Measurements from ENCODE around the gene UBASH3B. TPM values are rescaled to one million over a fixed set of nuclear protein-coding genes. Genes with fewer than 3 reads are reported as not detected.
A peak's percentile ranks its signal among the peaks of the same experiment; 100 is the strongest.

The UBASH3B gene
- polyA plus RNA-seq, 1 experiment: 19.1 TPM

DNA sequence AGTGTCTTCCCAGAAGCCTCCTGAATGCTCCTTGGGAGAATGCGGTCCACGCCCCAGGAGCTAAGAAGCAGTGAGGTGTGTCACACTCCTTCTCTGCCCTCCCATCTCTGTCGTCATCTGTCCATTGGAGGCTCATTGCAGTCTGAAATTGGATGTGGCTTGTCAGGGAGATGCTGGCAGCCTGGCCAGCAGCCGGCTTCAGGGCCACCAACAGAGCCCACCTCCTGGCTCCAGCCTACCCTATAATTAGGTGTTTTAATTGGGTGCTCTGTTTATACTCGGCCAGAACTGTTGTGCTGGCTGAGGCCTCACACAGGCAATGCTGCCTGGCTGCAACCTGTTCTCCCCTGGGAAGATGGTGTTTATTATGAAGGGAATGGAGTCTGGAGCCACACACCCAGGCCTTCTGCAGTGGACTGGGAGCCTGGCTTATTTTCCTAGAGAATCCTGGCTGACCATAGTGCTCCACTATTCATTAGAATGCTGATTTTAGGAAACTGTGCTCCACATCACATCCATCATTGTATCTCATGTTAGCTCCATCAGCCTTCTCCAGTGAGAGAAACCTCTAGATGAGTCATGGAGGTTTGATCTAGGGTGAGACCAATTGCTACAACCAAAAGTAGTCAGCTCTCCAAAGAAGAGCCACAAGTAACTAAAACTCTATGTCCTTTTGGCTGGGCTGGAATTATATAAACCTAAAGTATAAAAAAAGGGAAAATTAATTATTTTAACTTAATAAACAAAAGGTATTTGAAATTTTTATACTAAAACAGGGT is 96.0 kb downstream of the UBASH3B start:
- no peak overlapping the region for H3K27ac ChIP-seq (ENCODE audit: low read depth, low read length)
- no peak for DNase-seq (ENCODE audit: low read depth, low spot score)
- POLR2A ChIA-PET: interaction anchor here (0.6 kb wide), 1 partner anchor 29 kb away, joined by 3 read pairs; no protein-coding TSS in a partner anchor
- H3K27me3 ChIP-seq (ENCODE audit: control insufficient read depth, insufficient read depth, low read length): no peaks in the 10 kb centered on the region
- no peak overlapping the region for H3K4me3 ChIP-seq (ENCODE audit: low read depth, low read length)
- TF ChIP-seq, protein P1, sequence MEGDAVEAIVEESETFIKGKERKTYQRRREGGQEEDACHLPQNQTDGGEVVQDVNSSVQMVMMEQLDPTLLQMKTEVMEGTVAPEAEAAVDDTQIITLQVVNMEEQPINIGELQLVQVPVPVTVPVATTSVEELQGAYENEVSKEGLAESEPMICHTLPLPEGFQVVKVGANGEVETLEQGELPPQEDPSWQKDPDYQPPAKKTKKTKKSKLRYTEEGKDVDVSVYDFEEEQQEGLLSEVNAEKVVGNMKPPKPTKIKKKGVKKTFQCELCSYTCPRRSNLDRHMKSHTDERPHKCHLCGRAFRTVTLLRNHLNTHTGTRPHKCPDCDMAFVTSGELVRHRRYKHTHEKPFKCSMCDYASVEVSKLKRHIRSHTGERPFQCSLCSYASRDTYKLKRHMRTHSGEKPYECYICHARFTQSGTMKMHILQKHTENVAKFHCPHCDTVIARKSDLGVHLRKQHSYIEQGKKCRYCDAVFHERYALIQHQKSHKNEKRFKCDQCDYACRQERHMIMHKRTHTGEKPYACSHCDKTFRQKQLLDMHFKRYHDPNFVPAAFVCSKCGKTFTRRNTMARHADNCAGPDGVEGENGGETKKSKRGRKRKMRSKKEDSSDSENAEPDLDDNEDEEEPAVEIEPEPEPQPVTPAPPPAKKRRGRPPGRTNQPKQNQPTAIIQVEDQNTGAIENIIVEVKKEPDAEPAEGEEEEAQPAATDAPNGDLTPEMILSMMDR (IDR thresholded peaks at IDR 0.05; ENCODE audit: low read depth, low read length): no peak
- no peaks in the 10 kb centered on the region for H3K9me3 ChIP-seq (ENCODE audit: control insufficient read depth, insufficient read depth, low read length)
- CTCF ChIA-PET: no interaction called here

DNA sequence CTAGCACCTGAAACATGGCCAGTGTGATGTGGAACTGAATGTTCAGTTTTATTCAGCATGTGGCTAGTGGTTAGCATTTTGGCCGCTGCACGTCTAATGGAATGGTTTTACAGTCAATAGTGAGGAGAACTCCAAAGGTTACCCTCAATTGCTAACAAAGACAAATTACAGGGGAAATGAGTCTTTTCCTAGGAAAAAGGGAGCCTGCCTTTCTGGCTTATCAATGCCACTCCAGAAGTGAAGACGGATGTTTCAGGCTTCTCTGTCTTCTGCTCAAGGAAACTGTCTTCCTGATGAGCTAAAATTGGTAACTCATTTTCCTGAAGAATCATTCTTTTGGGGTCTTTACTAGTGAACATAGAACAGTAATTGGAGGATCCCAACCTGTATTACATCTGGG is 98.5 kb downstream of the UBASH3B start:
- no peak for DNase-seq (ENCODE audit: low read depth, low spot score)
- no peak overlapping the region for H3K4me3 ChIP-seq (ENCODE audit: low read depth, low read length)
- TF ChIP-seq, protein P1 (IDR thresholded peaks at IDR 0.05; ENCODE audit: low read depth, low read length): no peak
- ChIA-PET POLR2A (no interaction called here), CTCF (no interaction called here)
- no peak overlapping the region for H3K27ac ChIP-seq (ENCODE audit: low read depth, low read length)
- no peaks in the 10 kb centered on the region for H3K27me3 ChIP-seq (ENCODE audit: control insufficient read depth, insufficient read depth, low read length)
- H3K9me3 ChIP-seq (ENCODE audit: control insufficient read depth, insufficient read depth, low read length): no peaks in the 10 kb centered on the region

DNA sequence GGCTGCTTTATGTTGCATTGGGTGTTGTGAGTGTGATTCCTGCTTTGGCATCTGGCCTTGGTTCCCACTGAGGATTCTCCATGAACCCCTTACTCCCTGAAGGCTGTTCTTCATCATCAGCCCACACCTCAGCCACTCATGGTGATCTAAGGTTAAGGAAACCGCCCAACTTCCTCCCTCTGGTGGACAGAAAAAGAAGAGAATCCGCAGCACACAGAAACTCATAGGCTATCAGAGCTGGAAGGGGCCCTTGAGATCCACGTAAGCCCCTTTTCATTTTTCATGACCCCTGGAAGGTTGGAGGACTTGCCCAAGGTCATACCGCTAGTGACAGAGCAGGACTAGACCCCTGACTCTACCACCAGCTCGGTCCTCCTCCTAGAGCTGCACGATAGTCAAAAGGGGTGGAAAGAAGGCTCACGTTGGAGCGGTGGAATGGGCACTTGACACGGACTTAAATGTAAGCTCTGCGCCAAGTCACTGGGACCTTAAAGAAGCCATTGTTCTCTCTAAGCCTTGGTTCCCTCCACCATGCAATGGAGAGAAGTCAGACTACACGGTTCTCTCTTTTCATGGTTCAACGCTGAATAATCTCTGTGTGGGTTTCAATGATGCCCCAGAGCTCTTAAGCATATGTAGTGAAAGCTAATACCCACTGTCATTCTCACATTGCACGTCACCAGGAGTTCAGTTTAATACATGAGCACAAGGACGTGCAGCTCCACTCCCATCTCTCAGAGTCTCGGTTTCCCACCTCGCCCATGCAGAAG is 99.2 kb downstream of the UBASH3B start:
- no peaks in the 10 kb centered on the region for H3K9me3 ChIP-seq (ENCODE audit: control insufficient read depth, insufficient read depth, low read length)
- TF ChIP-seq, protein P1 (IDR thresholded peaks at IDR 0.05; ENCODE audit: low read depth, low read length): peak; percentile 40
- ChIA-PET POLR2A (no interaction called here), CTCF (interaction anchor here (1.2 to 1.9 kb wide), 3 partner anchors 8 to 126 kb away, joined by 3 to 5 read pairs (median 5); no protein-coding TSS in a partner anchor)
- no peak overlapping the region for H3K4me3 ChIP-seq (ENCODE audit: low read depth, low read length)
- no peak overlapping the region for H3K27ac ChIP-seq (ENCODE audit: low read depth, low read length)
- no peaks in the 10 kb centered on the region for H3K27me3 ChIP-seq (ENCODE audit: control insufficient read depth, insufficient read depth, low read length)
- no peak for DNase-seq (ENCODE audit: low read depth, low spot score)

DNA sequence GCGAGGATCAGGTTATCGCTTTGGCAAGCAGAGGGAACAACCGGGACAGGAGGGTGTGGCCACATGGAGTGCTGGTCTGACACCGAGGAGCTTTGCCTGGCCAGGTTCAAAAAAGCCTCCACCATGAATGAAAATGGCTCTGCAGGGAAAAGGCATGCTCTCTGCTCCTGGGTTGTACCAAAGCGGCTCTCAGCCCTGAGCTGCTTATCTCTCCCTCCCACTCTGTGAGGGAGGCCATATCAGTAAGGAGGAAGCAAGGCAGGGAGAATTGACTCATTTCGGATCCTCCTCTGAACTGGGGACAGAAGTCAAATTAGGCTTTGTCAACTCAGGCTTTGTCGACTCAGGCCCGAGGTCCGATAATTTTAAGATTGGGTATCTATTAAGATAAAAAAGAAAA is 99.9 kb downstream of the UBASH3B start:
- no peak overlapping the region for H3K4me3 ChIP-seq (ENCODE audit: low read depth, low read length)
- H3K9me3 ChIP-seq (ENCODE audit: control insufficient read depth, insufficient read depth, low read length): no peaks in the 10 kb centered on the region
- no peak overlapping the region for H3K27ac ChIP-seq (ENCODE audit: low read depth, low read length)
- ChIA-PET POLR2A (no interaction called here), CTCF (interaction anchor here (1.2 to 1.9 kb wide), 4 partner anchors 9 to 127 kb away, joined by 3 to 5 read pairs (median 5); no protein-coding TSS in a partner anchor)
- no peaks in the 10 kb centered on the region for H3K27me3 ChIP-seq (ENCODE audit: control insufficient read depth, insufficient read depth, low read length)
- no peak for DNase-seq (ENCODE audit: low read depth, low spot score)
- TF ChIP-seq, protein P1 (IDR thresholded peaks at IDR 0.05; ENCODE audit: low read depth, low read length): no peak
